Testis (tissue), 2 donors: Measurements from ENCODE around the gene VWA8.

Experiments
- CTCF ChIP-seq, 3 experiments: fragments of 450-650 bp in 2 of 3; fragments of 200-600 bp in 1 of 3; sonication (generic) in 1 of 3; IDR thresholded peaks; one replicate each; pipeline ENCODE4 v1.5.1; 2016 to 2019; ENCODE audit warnings: antibody characterized with exemption in 3 of 3, mild to moderate bottlenecking in 2 of 3, moderate library complexity in 1 of 3
- POLR2A ChIP-seq: fragments of 450-650 bp; IDR thresholded peaks from one replicate; pipeline ENCODE4 v1.6.1; 2017; ENCODE audit warnings: antibody characterized with exemption, mild to moderate bottlenecking, moderate library complexity

- TF ChIP-seq CTCF (IDR thresholded peaks at IDR 0.05) (no peak), POLR2A (no peak)
These were observed 178.8 kb downstream of the VWA8 start for GRCh38 chr13:41782086-41782485.
